Endodermal cell (in vitro differentiated cells): ENCODE measurements around the gene FAM53A. TPM values are rescaled to one million over a fixed set of nuclear protein-coding genes. Genes with fewer than 3 reads are reported as not detected.

Experiments
- DNase-seq: peaks from one replicate; pipeline ENCODE4 v3.0.0-alpha.2; 2017
- H3K27ac ChIP-seq: 2 replicates; pipeline ENCODE4 v1.5.1; 2013; ENCODE audit warnings: mild to moderate bottlenecking, low read depth, low read length, moderate library complexity
- H3K27me3 ChIP-seq: 2 replicates; pipeline ENCODE4 v1.6.1; 2013; ENCODE audit warnings: mild to moderate bottlenecking, low read length, moderate library complexity; ENCODE audit not compliant: insufficient read depth, control insufficient read depth, poor library complexity, severe bottlenecking
- H3K36me3 ChIP-seq: 2 replicates; pipeline ENCODE4 v1.7.0; 2013; ENCODE audit warnings: mild to moderate bottlenecking, low read length, moderate library complexity; ENCODE audit not compliant: control insufficient read depth, insufficient read depth
- H3K4me1 ChIP-seq: one replicate; pipeline ENCODE4 v1.7.0; 2013; ENCODE audit warnings: low read length; ENCODE audit not compliant: control insufficient read depth, insufficient read depth
- H3K4me3 ChIP-seq: 2 replicates; pipeline ENCODE4 v1.5.1; 2013; ENCODE audit warnings: mild to moderate bottlenecking, low read length, moderate library complexity
- H3K9ac ChIP-seq: 2 replicates; pipeline ENCODE4 v1.6.1; 2013; ENCODE audit warnings: mild to moderate bottlenecking, low read length, moderate library complexity; ENCODE audit not compliant: poor library complexity, severe bottlenecking; ENCODE audit errors: extremely low read depth
- H3K9me3 ChIP-seq: 2 replicates; pipeline ENCODE4 v1.6.1; 2013; ENCODE audit warnings: mild to moderate bottlenecking, low read length, moderate library complexity; ENCODE audit not compliant: control insufficient read depth
- H3K27ac Mint-ChIP-seq: 2 replicates; pipeline ENCODE4 v1.8.0; 2020; ENCODE audit warnings: mixed read lengths
- H3K27me3 Mint-ChIP-seq: 2 replicates; pipeline ENCODE4 v1.8.0; 2021; ENCODE audit warnings: mild to moderate bottlenecking, mixed read lengths; ENCODE audit not compliant: insufficient read depth
- H3K36me3 Mint-ChIP-seq: 2 replicates; pipeline ENCODE4 v1.8.0; 2020; ENCODE audit warnings: low read depth, mixed read lengths
- H3K4me1 Mint-ChIP-seq: 2 replicates; pipeline ENCODE4 v1.8.0; 2020; ENCODE audit warnings: mixed read lengths
- H3K4me3 Mint-ChIP-seq: 2 replicates; pipeline ENCODE4 v1.8.0; 2020; ENCODE audit warnings: mild to moderate bottlenecking, moderate library complexity, mixed read lengths
- H3K9me3 Mint-ChIP-seq: 2 replicates; pipeline ENCODE4 v1.8.0; 2020; ENCODE audit warnings: mild to moderate bottlenecking, mixed read lengths
- WGBS, 2 experiments: methylation state at CpG; one replicate each; pipeline versions ENCODE4 v1.1.5 to v1.1.7; 2013; ENCODE audit warnings: missing lambda C conversion rate in 2 of 2, mixed read lengths in 1 of 2; ENCODE audit not compliant: insufficient coverage in 1 of 2, insufficient read length in 1 of 2; 5-methylcytosine and 5-hydroxymethylcytosine counted together
- total RNA-seq, 2 donors: library from RNA; stranded (reverse); fragmentation: NEBNext Ultra II Directional in 1 of 2; extraction: Animal tissue kit (Norgen Biotek cat#: 25700) in 1 of 2; gene quantifications; 2 replicates in 1 of 2; 3 replicates in 1 of 2; pipeline ENCODE4 v1.2.1, GENCODE V29; 2021
- TF ChIP-seq, protein P1 (sequence below): fragments of 200-600 bp; sonication (generic); conservative IDR thresholded peaks from 2 replicates; pipeline ENCODE4 v1.5.0; 2021; ENCODE audit warnings: antibody characterized with exemption, mild to moderate bottlenecking

FAM53A gene
- total RNA-seq, 2 donors from 2014 or later = 3.7 to 4.9 TPM

DNA sequence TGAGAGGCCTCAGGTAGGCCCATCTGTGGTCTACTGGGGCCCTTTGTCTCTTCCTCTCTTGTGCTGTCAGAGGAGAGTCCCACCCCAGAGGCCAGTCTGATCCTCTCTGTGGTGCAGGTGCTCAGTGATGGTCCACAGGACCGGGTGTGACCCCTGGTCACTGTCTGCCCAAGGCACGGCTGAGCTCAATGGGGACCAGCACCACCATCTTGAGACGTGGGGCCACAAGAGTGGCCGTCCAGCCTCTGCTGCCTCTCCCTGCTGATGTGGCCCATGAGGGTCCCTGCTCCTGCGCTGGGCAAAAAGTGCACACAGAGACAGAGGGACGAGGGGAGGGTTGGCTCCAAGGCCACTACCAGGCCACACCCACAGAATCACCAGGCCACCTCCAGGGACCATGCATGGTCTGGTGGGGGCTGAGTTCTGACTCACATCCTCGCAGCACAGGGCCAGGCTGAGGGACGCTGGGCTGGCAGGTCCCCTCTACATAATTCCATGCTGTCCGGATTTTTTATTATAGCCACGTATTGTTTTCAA is 88.3 kb downstream of the FAM53A start:
- Histone ChIP-seq H3K9ac (no peak overlapping the region), H3K4me1 (no peaks in the 10 kb centered on the region), H3K9me3 (no peaks in the 10 kb centered on the region), H3K27ac (no peak overlapping the region), H3K4me3 (no peak overlapping the region), H3K36me3 (no peaks in the 10 kb centered on the region), H3K27me3 (no peaks in the 10 kb centered on the region)
- no peaks in the 10 kb centered on the region for H3K4me1 Mint-ChIP-seq
- TF ChIP-seq, protein P1, sequence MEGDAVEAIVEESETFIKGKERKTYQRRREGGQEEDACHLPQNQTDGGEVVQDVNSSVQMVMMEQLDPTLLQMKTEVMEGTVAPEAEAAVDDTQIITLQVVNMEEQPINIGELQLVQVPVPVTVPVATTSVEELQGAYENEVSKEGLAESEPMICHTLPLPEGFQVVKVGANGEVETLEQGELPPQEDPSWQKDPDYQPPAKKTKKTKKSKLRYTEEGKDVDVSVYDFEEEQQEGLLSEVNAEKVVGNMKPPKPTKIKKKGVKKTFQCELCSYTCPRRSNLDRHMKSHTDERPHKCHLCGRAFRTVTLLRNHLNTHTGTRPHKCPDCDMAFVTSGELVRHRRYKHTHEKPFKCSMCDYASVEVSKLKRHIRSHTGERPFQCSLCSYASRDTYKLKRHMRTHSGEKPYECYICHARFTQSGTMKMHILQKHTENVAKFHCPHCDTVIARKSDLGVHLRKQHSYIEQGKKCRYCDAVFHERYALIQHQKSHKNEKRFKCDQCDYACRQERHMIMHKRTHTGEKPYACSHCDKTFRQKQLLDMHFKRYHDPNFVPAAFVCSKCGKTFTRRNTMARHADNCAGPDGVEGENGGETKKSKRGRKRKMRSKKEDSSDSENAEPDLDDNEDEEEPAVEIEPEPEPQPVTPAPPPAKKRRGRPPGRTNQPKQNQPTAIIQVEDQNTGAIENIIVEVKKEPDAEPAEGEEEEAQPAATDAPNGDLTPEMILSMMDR = no peak
- H3K27me3 Mint-ChIP-seq = no peaks in the 10 kb centered on the region
- H3K36me3 Mint-ChIP-seq = no peaks in the 10 kb centered on the region
- no peak overlapping the region for H3K4me3 Mint-ChIP-seq
- 90 to 92% methylated on average over 6 to 10 of the region's 10 CpGs for WGBS, 2 experiments
- DNase-seq = no peak
- peaks cover 5% of the 10 kb centered on the region for H3K9me3 Mint-ChIP-seq
- H3K27ac Mint-ChIP-seq = no peak overlapping the region

DNA sequence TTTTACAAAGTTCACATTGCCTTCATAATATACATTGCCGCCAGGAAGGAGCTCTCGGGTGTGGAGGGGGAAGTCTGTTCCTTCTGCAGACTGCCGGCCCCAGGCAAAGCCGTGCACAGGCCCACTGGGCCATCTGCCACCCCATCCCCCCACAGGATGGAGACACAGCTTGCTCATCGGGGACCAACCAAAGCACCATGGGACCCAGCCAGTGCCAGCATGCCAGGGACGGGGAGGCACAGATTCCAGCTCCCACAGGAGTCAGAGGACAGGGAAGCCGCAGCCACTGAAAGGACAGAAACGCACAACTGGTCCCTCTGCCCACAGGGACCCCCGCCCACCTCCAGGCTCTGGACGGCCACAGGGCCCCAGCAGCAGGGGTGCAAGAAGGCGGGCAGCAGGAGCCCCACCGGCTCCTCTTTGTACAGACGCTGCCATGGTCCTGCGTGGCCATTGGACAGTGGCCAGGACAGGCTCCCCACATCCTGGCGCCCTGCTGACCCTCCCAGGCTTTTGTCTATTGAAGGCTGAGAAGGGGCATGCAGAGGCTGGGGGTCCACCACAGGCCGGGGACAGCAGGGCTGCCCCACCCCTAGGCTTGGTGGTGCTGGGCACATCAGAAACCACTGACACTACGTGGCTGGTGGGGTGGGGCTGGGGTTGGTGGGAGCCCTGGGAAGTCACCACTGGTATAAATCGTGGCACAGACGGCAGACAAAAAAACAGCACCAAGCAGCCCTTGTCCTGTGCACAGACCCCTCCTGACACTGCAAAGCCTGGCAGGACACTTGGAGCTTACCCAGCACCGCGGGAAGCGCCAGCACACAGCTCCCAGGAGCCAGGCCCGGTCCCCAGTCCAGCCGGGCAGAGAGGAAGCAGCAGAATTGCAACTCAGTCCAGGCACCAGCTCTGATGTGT is 89.0 kb downstream of the FAM53A start:
- H3K27ac ChIP-seq = no peak overlapping the region
- peaks cover 4% of the 10 kb centered on the region for H3K9me3 ChIP-seq
- H3K9ac ChIP-seq = no peak overlapping the region
- WGBS, 2 experiments = 91 to 92% methylated on average over 8 to 24 of the region's 24 CpGs
- no peaks in the 10 kb centered on the region for H3K36me3 ChIP-seq
- peaks cover 5% of the 10 kb centered on the region for H3K9me3 Mint-ChIP-seq
- H3K4me3 ChIP-seq = no peak overlapping the region
- TF ChIP-seq, protein P1 = no peak
- H3K27me3 ChIP-seq = no peaks in the 10 kb centered on the region
- H3K4me3 Mint-ChIP-seq = no peak overlapping the region
- H3K4me1 ChIP-seq = no peaks in the 10 kb centered on the region
- no peaks in the 10 kb centered on the region for H3K36me3 Mint-ChIP-seq
- H3K27ac Mint-ChIP-seq = no peak overlapping the region
- H3K4me1 Mint-ChIP-seq = no peaks in the 10 kb centered on the region
- DNase-seq = no peak
- no peaks in the 10 kb centered on the region for H3K27me3 Mint-ChIP-seq

DNA sequence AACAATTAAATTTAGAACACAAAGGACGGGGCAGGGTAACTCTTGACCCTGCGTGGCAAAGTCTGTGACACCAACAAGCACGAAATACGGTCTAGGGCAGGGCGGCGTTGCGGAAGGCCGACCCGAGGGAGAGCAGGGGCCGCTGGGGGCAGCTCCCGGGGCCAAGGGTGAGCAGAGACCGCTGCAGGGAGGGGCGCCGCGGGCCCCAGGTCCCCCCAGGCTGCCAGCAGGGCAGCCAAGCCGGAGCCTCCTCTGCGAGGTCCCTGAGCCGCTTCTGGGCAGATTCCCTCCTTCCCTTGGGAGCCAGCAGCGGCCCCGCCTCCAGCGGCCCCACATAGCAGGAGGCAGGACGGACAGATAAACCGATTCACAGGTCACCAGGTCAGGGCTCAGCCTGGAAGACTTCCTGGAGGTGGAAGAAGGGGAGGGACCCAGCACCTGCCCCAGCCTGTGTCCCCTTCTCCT is 90.2 kb downstream of the FAM53A start:
- no peaks in the 10 kb centered on the region for H3K4me1 Mint-ChIP-seq
- peaks cover 8% of the 10 kb centered on the region for H3K9me3 Mint-ChIP-seq
- no peak overlapping the region for H3K4me3 Mint-ChIP-seq
- Histone ChIP-seq H3K27me3 (no peaks in the 10 kb centered on the region), H3K4me3 (no peak overlapping the region), H3K4me1 (no peaks in the 10 kb centered on the region), H3K36me3 (no peaks in the 10 kb centered on the region), H3K9me3 (peaks cover 14% of the 10 kb centered on the region), H3K9ac (no peak overlapping the region), H3K27ac (peak overlapping the region; percentile 38)
- H3K27ac Mint-ChIP-seq = no peak overlapping the region
- no peaks in the 10 kb centered on the region for H3K27me3 Mint-ChIP-seq
- DNase-seq = no peak
- H3K36me3 Mint-ChIP-seq = no peaks in the 10 kb centered on the region
- WGBS, 2 experiments = 50 to 81% methylated on average over 3 to 23 of the region's 23 CpGs
- TF ChIP-seq, protein P1 = no peak
